Left ventricle myocardium inferior (tissue), 1 donor: Measurements from ENCODE around the gene MAP3K13. TPM values are rescaled to one million over a fixed set of nuclear protein-coding genes. Genes with fewer than 3 reads are reported as not detected.

Experiments
- DNase-seq: peaks from one replicate; pipeline ENCODE4 v3.0.0-alpha.2; 2020
- H3K27ac ChIP-seq: fragments of 200-600 bp; replicated peaks from 2 replicates; pipeline ENCODE4 v1.8.0; 2021
- H3K27me3 ChIP-seq: fragments of 200-600 bp; 2 replicates; pipeline ENCODE4 v1.8.0; 2021; ENCODE audit warnings: low read depth
- H3K36me3 ChIP-seq: fragments of 200-600 bp; 2 replicates; pipeline ENCODE4 v1.8.0; 2021
- H3K4me1 ChIP-seq: fragments of 200-600 bp; 2 replicates; pipeline ENCODE4 v1.8.0; 2021
- H3K4me3 ChIP-seq: fragments of 200-600 bp; 2 replicates; pipeline ENCODE4 v1.8.0; 2021; ENCODE audit warnings: mild to moderate bottlenecking, moderate library complexity
- H3K9me3 ChIP-seq: fragments of 200-600 bp; replicated peaks from 2 replicates; pipeline ENCODE4 v1.8.0; 2021
- intact Hi-C: fragments of 100-400 bp; cut with micrococcal nuclease; formaldehyde crosslinking; loops from one replicate; pipeline ENCODE4 v1.11.0; 2022
- total RNA-seq: library from RNA; stranded (reverse); fragmentation: NEBNext Ultra II Directional; extraction: Animal tissue kit (Norgen Biotek cat#: 25700); gene quantifications from one replicate; pipeline ENCODE4 v1.2.1, GENCODE V29; 2021
- TF ChIP-seq, protein P1 (sequence below): fragments of 200-600 bp; IDR thresholded peaks from 2 replicates; pipeline ENCODE4 v1.8.0; 2021; ENCODE audit warnings: antibody characterized with exemption, mild to moderate bottlenecking, borderline replicate concordance
- donor health status: DM: no; HTN: yes; CAD: no; lungs with severe emphysema.

The MAP3K13 gene
- total RNA-seq, 1 donor from 2014 or later, result 8.4 TPM

- Histone ChIP-seq H3K27ac (no peak overlapping the region), H3K4me1 (peaks cover 19% of the 10 kb centered on the region), H3K9me3 (no peaks in the 10 kb centered on the region), H3K27me3 (no peaks in the 10 kb centered on the region), H3K4me3 (no peak overlapping the region), H3K36me3 (no peaks in the 10 kb centered on the region)
- TF ChIP-seq, protein P1, sequence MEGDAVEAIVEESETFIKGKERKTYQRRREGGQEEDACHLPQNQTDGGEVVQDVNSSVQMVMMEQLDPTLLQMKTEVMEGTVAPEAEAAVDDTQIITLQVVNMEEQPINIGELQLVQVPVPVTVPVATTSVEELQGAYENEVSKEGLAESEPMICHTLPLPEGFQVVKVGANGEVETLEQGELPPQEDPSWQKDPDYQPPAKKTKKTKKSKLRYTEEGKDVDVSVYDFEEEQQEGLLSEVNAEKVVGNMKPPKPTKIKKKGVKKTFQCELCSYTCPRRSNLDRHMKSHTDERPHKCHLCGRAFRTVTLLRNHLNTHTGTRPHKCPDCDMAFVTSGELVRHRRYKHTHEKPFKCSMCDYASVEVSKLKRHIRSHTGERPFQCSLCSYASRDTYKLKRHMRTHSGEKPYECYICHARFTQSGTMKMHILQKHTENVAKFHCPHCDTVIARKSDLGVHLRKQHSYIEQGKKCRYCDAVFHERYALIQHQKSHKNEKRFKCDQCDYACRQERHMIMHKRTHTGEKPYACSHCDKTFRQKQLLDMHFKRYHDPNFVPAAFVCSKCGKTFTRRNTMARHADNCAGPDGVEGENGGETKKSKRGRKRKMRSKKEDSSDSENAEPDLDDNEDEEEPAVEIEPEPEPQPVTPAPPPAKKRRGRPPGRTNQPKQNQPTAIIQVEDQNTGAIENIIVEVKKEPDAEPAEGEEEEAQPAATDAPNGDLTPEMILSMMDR, result no peak
- intact Hi-C loops, result no loop called here
- DNase-seq, result no peak
Measured at GRCh38 chr3:185318141-185318540, 44.8 kb upstream of the MAP3K13 start.

- H3K4me3 ChIP-seq, result no peak overlapping the region
- intact Hi-C loops, result no loop called here
- H3K36me3 ChIP-seq, result no peaks in the 10 kb centered on the region
- TF ChIP-seq, protein P1, result no peak
- peaks cover 19% of the 10 kb centered on the region for H3K4me1 ChIP-seq
- H3K9me3 ChIP-seq, result no peaks in the 10 kb centered on the region
- H3K27me3 ChIP-seq, result no peaks in the 10 kb centered on the region
- no peak overlapping the region for H3K27ac ChIP-seq
- DNase-seq, result no peak
Measured at GRCh38 chr3:185319801-185320200, 43.1 kb upstream of the MAP3K13 start.

DNA sequence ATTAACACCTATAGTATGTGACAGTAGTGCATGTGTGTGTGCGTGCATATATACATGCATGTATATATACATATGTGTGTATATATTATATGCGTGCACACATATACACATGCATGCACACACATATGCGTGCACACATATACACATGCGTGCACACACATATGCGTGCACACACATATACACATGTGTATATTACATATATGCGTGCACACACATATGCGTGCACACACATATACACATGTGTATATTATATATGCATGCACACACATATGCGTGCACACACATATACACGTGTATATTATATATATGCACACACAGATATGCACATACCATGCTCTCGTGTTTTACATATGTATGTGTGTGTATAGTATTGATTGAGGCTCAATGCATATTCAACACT lies 42.0 kb upstream of the MAP3K13 start:
- no peak for DNase-seq
- Histone ChIP-seq H3K4me1 (peaks cover 19% of the 10 kb centered on the region), H3K27ac (no peak overlapping the region), H3K4me3 (no peak overlapping the region), H3K9me3 (no peaks in the 10 kb centered on the region), H3K36me3 (no peaks in the 10 kb centered on the region), H3K27me3 (no peaks in the 10 kb centered on the region)
- intact Hi-C loops, result no loop called here
- TF ChIP-seq, protein P1, result no peak

- Histone ChIP-seq H3K27ac (no peak overlapping the region), H3K9me3 (no peaks in the 10 kb centered on the region), H3K4me3 (no peak overlapping the region), H3K4me1 (peaks cover 12% of the 10 kb centered on the region), H3K27me3 (no peaks in the 10 kb centered on the region), H3K36me3 (no peaks in the 10 kb centered on the region)
- intact Hi-C loops, result no loop called here
- TF ChIP-seq, protein P1, result no peak
- no peak for DNase-seq
Measured at GRCh38 chr3:185322101-185322719, 40.7 kb upstream of the MAP3K13 start.

GRCh38 chr3:185325946-185326791 lies 36.8 kb upstream of the MAP3K13 start:
- H3K4me3 ChIP-seq, result no peak overlapping the region
- no peak for DNase-seq
- H3K9me3 ChIP-seq, result no peaks in the 10 kb centered on the region
- H3K27me3 ChIP-seq, result no peaks in the 10 kb centered on the region
- H3K36me3 ChIP-seq, result no peaks in the 10 kb centered on the region
- intact Hi-C loops, result no loop called here
- no peaks in the 10 kb centered on the region for H3K4me1 ChIP-seq
- TF ChIP-seq, protein P1, result no peak
- no peak overlapping the region for H3K27ac ChIP-seq
